Peyer's patch (tissue), 4 donors: ENCODE results near the gene RNF115.

Experiments used
- CTCF ChIP-seq, 6 experiments: fragments of 450-650 bp in 4 of 6; fragments of 200-600 bp in 2 of 6; sonication (generic) in 1 of 6; IDR thresholded peaks; one replicate each; pipeline ENCODE4 v1.5.1; 2017 to 2019; ENCODE audit warnings: antibody characterized with exemption in 6 of 6, mild to moderate bottlenecking in 3 of 6, moderate library complexity in 1 of 6
- POLR2A ChIP-seq, 2 donors: fragments of 450-650 bp; IDR thresholded peaks; one replicate each; pipeline ENCODE4 v1.5.1; 2017; ENCODE audit warnings: antibody characterized with exemption in 2 of 2, mild to moderate bottlenecking in 2 of 2, moderate library complexity in 2 of 2

- no peak for TF ChIP-seq CTCF (IDR thresholded peaks at IDR 0.05)
- TF ChIP-seq POLR2A (IDR thresholded peaks at IDR 0.05) = no peak
Measured at GRCh38 chr1:145788580-145788979, 35.3 kb downstream of the RNF115 start.
